Body of pancreas (tissue), 4 donors: ENCODE data around the gene ANKRD44. TPM values are rescaled to one million over a fixed set of nuclear protein-coding genes. Genes with fewer than 3 reads are reported as not detected.

Experiments
- ATAC-seq: fragments of 150-250 bp; one replicate; pipeline ENCODE4 v1.9.1; 2016
- DNase-seq, 4 donors: peaks; one replicate each; pipeline ENCODE4 v3.0.0-alpha.2; 2019
- H3K27ac ChIP-seq, 4 donors: fragments of 200-600 bp; sonication (generic); 1 replicate in 3 of 4; 2 replicates in 1 of 4; pipeline versions ENCODE4 v1.5.1 to v1.6.1; 2016 to 2019; ENCODE audit warnings: mild to moderate bottlenecking in 1 of 4, mixed read lengths in 1 of 4, moderate library complexity in 1 of 4
- H3K27me3 ChIP-seq, 2 donors: fragments of 200-600 bp; sonication (generic); one replicate each; pipeline ENCODE4 v1.6.0; 2016; ENCODE audit warnings: mild to moderate bottlenecking in 1 of 2
- H3K36me3 ChIP-seq, 2 donors: fragments of 200-600 bp; sonication (generic); replicated peaks in 1 of 2; 2 replicates each; pipeline ENCODE4 v1.5.1; 2016; ENCODE audit warnings: low read depth in 2 of 2; ENCODE audit not compliant: insufficient read depth in 1 of 2
- H3K4me1 ChIP-seq: fragments of 200-600 bp; sonication (generic); one replicate; pipeline ENCODE4 v1.6.0; 2016
- H3K4me3 ChIP-seq, 2 donors: fragments of 200-600 bp; sonication (generic); 1 replicate in 1 of 2; 2 replicates in 1 of 2; pipeline ENCODE4 v1.5.1; 2016 to 2019
- H3K9me3 ChIP-seq, 3 donors: fragments of 200-600 bp; sonication (generic); 1 replicate in 2 of 3; 2 replicates in 1 of 3; pipeline ENCODE4 v1.5.1; 2016
- POLR2A ChIP-seq, 3 donors: fragments of 450-650 bp; IDR thresholded peaks; one replicate each; pipeline ENCODE4 v1.6.1; 2016; ENCODE audit warnings: antibody characterized with exemption in 3 of 3, mild to moderate bottlenecking in 2 of 3
- WGBS, 2 donors: methylation state at CpG; one replicate each; pipeline ENCODE4 v1.1.5; 2017; 5-methylcytosine and 5-hydroxymethylcytosine counted together
- intact Hi-C: fragments of 100-400 bp; cut with DNase I; formaldehyde crosslinking; loops from one replicate; pipeline ENCODE4 v1.15.1; 2023
- total RNA-seq, 2 donors: library from RNA; depleted of rRNA; stranded (reverse); fragments of >200 nt; gene quantifications; one replicate each; pipeline ENCODE4 v1.1.0, GENCODE V29; 2016
- TF ChIP-seq, protein P1 (sequence below), 7 experiments: fragments of 450-650 bp in 4 of 7; fragments of 200-600 bp in 3 of 7; sonication (generic) in 3 of 7; IDR thresholded peaks; one replicate each; pipeline ENCODE4 v1.5.1; 2016 to 2019; ENCODE audit warnings: antibody characterized with exemption in 7 of 7

ANKRD44 gene
- total RNA-seq, 2 donors from 2014 or later: 12.2 TPM

DNA sequence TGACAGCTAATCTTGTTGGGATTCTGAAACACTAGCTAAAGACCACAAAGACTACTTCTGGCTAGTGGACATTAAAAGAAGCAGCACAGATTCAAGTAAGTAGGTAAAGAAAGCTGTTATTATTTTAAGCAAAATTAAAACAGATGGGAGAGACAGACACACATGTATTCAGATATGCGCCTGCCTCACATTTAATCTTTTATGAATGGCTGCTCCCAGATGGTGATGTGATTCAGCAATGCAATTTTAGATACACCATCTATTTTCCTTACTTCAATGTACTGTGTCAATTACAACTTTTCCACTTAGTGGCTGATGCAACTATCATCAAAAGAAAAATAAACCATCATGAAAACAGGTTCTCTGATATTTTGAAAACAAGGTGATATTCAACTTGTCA is 251.1 kb downstream of the ANKRD44 start:
- TF ChIP-seq, protein P1, sequence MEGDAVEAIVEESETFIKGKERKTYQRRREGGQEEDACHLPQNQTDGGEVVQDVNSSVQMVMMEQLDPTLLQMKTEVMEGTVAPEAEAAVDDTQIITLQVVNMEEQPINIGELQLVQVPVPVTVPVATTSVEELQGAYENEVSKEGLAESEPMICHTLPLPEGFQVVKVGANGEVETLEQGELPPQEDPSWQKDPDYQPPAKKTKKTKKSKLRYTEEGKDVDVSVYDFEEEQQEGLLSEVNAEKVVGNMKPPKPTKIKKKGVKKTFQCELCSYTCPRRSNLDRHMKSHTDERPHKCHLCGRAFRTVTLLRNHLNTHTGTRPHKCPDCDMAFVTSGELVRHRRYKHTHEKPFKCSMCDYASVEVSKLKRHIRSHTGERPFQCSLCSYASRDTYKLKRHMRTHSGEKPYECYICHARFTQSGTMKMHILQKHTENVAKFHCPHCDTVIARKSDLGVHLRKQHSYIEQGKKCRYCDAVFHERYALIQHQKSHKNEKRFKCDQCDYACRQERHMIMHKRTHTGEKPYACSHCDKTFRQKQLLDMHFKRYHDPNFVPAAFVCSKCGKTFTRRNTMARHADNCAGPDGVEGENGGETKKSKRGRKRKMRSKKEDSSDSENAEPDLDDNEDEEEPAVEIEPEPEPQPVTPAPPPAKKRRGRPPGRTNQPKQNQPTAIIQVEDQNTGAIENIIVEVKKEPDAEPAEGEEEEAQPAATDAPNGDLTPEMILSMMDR (IDR thresholded peaks at IDR 0.05): no peak
- no peak for TF ChIP-seq POLR2A (IDR thresholded peaks at IDR 0.05)
- no peak overlapping the region for H3K4me3 ChIP-seq
- 100% methylated on average over 1 of the region's 1 CpG for WGBS, 2 donors
- no peaks in the 10 kb centered on the region for H3K4me1 ChIP-seq
- H3K27ac ChIP-seq: no peak overlapping the region
- H3K27me3 ChIP-seq: no peaks in the 10 kb centered on the region
- DNase-seq (no peak), ATAC-seq (no peak)
- intact Hi-C loops: no loop called here
- peaks cover 0 to 5% (median 0%) of the 10 kb centered on the region in 3 donors for H3K9me3 ChIP-seq
- no peaks in the 10 kb centered on the region for H3K36me3 ChIP-seq

DNA sequence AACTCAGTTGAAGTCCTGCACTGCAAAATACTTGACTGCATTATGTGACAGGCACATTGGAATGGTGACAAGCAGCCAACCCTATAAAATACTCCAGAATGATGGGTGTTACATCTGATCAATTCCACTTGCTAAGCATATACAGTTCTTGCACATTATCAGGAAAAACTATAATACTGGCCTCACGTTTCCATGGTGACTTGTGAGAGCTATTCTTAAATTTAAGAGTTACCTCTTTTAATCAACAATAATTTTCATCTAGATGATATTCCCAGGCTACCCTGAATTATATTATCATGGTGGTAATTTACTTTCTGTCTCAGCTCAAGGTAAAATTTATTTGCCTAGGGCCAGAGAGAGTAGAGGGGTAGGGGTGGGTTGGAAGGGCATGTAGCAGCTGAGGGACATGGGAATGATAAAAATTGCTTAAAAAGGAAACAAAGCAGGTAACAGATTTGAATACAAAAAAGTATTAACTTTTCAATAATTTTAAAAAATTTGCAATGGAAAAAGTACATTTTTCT is 251.7 kb downstream of the ANKRD44 start:
- Histone ChIP-seq H3K4me1 (no peaks in the 10 kb centered on the region), H3K36me3 (no peaks in the 10 kb centered on the region), H3K27ac (no peak overlapping the region), H3K9me3 (peaks cover 0 to 5% (median 0%) of the 10 kb centered on the region in 3 donors), H3K27me3 (no peaks in the 10 kb centered on the region), H3K4me3 (no peak overlapping the region)
- WGBS, 2 donors: 89 to 90% methylated on average over 1 of the region's 1 CpG
- DNase-seq (no peak), ATAC-seq (no peak)
- intact Hi-C loops: no loop called here
- TF ChIP-seq, protein P1 (IDR thresholded peaks at IDR 0.05): no peak
- TF ChIP-seq POLR2A (IDR thresholded peaks at IDR 0.05): no peak

DNA sequence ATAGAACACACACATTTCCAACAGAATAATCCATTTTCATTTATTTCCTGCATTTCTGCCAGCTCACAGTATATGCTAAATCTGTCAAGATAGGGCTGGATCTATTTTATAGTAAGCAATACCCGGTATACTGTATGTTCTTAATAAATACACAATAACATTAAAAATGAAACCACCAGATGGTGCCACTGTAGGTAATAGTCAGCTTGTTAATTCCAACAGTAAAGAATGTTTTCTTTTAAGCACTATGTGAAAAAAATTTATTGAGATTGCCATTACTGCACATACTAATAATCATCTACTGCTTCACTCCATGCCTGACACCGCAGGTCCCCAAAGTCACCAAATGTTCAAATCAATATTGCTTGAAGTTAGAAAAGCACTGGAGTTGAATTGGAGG is 252.6 kb downstream of the ANKRD44 start:
- no peak for ATAC-seq
- no peaks in the 10 kb centered on the region for H3K27me3 ChIP-seq
- no peak for DNase-seq
- no peaks in the 10 kb centered on the region for H3K36me3 ChIP-seq
- H3K4me1 ChIP-seq: no peaks in the 10 kb centered on the region
- H3K9me3 ChIP-seq: peaks cover 0 to 5% (median 0%) of the 10 kb centered on the region in 3 donors
- WGBS, 2 donors: 93 to 96% methylated on average over 2 of the region's 2 CpGs
- TF ChIP-seq, protein P1 (IDR thresholded peaks at IDR 0.05): no peak
- H3K27ac ChIP-seq: no peak overlapping the region
- no peak overlapping the region for H3K4me3 ChIP-seq
- intact Hi-C loops: no loop called here

DNA sequence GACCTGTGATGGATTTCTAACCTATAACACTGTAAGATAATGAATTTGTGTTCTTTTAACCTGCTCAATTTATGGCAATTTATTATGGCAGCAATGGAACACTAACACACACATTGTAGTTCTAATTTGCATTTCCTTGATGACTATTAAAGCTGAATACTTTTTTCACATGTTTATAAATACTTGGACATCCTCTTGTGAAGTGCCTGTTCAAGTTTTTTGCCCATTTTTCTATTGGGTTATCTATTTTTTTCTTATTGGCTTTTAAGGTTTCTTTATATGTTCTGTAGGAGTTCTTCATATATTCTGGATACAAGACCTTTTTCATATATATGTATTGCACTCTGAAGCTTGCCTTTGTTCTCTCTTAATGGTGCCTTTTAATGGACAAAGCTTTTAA is 255.5 kb downstream of the ANKRD44 start:
- no peak for ATAC-seq
- no peak overlapping the region for H3K27ac ChIP-seq
- H3K4me3 ChIP-seq: no peak overlapping the region
- DNase-seq: no peak
- intact Hi-C loops: no loop called here
- no peak for TF ChIP-seq POLR2A (IDR thresholded peaks at IDR 0.05)
- TF ChIP-seq, protein P1 (IDR thresholded peaks at IDR 0.05): no peak
- H3K4me1 ChIP-seq: no peaks in the 10 kb centered on the region
- H3K27me3 ChIP-seq: no peaks in the 10 kb centered on the region
- H3K36me3 ChIP-seq: no peaks in the 10 kb centered on the region
- H3K9me3 ChIP-seq: peaks cover 0 to 5% (median 0%) of the 10 kb centered on the region in 3 donors

DNA sequence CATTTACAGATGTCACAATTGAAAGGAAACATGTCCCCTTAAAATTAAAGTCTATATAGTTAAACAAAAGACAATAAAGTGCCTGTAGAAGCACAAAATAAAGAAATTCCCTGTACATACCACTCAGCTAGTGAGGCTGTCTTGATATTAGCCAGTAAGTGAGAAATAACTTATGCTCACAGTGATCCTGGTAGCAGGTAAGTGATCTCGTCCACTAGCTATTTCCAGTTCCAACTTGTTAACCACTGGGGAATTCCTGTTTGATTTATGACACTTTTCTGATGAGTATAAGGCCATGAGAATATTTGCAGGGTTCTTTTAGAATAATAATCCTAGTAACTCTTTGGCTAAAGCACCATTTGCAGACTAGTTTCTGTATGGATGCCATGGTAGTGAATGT is 256.1 kb downstream of the ANKRD44 start:
- H3K9me3 ChIP-seq: peaks cover 0 to 5% (median 0%) of the 10 kb centered on the region in 3 donors
- no peak overlapping the region for H3K4me3 ChIP-seq
- DNase-seq: no peak
- no peaks in the 10 kb centered on the region for H3K4me1 ChIP-seq
- H3K27me3 ChIP-seq: no peaks in the 10 kb centered on the region
- H3K27ac ChIP-seq: no peak overlapping the region
- TF ChIP-seq, protein P1 (IDR thresholded peaks at IDR 0.05): no peak
- TF ChIP-seq POLR2A (IDR thresholded peaks at IDR 0.05): no peak
- ATAC-seq: no peak
- intact Hi-C loops: no loop called here
- 67 to 78% methylated on average over 1 of the region's 1 CpG for WGBS, 2 donors
- H3K36me3 ChIP-seq: no peaks in the 10 kb centered on the region
